ENCODE measurements around the gene HHAT.
"Not testable (repeated sequence)": the region's sequence is repeated elsewhere in the genome, so short reads cannot be mapped to it uniquely, and the experiment has no call there.

HHAT gene

GRCh38 chr1:210315529-210315928, 13.2 kb upstream of the HHAT start:
- DNase-seq = no peak

GRCh38 chr1:210321131-210321530, 7.6 kb upstream of the HHAT start:
- no peak for DNase-seq

GRCh38 chr1:210321552-210321951, 7.2 kb upstream of the HHAT start:
- no peak for DNase-seq

- no peak for DNase-seq
Measured at GRCh38 chr1:210323957-210324356, 4.7 kb upstream of the HHAT start.

DNA sequence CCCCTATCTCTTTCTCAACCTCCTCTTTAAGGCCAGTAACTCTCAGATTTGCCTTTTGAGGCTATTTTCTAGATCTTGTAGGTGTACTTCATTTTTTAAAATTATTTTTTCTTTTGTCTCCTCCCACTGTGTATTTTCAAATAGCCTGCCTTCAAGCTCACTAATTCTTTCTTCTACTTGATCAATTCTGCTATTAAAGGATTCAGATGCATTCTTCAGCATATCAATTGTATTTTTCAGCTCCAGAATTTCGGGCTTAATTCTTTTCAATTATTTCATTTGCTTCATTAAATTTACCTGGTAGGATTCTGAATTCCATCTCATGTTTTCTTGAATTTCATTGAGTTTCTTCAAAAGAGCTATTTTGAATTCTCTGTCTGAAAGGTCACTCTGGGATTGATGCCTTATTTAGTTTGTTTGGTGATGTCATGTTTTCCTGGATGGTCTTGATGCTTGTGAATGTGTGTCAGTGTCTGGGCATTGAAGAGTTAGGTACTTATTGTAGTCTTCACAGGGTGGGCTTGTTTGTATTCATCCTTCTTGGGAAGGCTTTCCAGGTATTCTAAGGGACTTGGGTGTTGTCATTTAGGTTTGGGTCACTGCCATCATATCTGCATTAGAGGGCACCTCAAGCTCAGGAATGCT, 3.6 kb upstream of the HHAT start:
- DNase-seq = no peak

DNA sequence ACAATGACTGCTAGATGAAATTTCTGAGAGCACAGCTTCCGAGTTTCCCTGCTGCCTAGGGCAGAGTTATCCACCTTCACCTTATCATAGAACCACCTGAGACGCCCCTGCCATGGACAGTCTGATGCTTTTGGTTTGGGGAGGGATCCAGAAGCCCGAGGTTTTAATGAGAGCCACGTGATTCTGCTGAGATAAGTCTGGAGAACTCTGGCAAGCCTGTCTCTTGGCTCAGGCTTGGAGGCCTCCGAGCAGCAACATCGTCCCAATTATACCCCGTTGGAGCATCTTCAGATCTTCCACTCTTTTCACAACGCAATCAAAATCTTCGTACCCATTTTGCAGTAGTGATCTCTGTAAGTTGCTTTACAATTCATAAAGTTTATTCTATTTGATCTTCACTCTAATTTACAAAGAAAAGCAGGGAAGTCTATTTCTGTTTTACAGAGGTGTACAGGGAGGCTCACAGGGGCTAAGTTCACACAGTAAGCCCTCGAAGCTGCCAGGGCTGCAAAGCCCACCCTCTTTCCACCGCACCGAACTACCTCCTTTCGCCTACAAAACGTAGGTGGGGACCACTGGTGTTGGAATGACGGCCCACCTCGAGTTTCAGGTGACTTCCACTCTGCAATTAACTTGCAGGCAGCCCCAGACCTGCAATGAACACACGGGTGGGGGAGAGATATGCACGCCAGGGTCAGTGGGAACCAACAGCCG, 513 bp upstream of the HHAT start:
- no peak for DNase-seq

DNA sequence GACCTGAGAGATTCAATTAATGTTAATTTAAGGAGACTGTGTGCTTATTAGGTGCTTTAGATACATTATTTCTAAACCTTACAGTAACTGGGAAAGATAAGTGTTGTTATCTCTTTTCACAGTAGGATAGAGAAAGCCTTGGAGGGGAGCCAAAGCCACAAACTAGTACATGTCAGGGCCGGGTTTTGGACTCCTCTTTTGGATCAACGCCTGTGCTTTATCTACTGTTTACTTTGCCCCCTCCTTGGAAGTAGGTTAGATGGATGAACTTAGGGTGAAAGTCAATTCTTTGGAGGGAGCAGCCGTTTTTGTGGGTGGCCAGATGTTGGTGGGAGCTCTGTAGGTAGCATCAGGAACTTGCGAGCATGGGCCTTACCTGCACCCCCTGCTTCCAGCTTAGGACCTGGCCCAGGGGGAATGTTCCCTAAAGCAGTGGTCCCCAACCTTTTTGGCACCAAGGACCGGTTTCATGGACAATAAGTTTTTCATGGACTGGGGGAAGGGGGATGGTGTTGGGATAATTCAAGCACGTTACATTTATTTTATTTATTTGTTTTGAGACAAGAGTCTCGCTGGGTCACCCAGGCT, 1.7 kb downstream of the HHAT start:
- no peak for DNase-seq

- DNase-seq = no peak
Measured at GRCh38 chr1:210332233-210332632, 3.5 kb downstream of the HHAT start.

DNA sequence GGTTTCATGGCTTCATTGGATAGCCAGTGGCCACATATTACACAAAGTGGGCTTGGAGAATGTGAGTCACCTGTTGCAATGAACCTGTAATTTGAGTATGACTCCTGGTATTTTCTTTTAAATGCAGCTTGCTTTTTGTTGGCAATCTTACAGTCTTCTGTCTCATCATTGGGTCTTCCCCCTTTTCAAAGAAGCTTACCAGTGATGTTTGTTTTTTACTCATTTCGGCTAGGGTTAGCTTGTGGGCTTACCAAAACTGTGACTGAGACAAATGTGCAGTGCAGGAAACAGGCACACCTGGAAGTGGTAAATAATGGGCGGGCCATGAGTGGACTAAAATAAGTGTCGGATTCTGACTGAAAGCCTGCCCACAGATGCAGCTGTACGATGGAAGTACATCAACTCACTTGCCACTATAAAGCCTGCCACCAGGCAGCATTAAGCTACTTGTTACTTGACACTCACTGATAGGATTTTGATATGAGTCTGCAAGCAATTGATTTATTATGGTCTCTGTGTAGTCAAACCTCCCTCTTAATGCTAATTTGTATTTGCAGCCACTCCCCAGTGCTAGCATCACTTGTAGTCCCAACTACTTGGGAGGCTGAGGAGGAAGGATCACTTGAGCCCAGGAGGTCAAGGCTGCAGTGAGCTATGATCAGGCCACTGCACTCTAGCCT, 4.2 kb downstream of the HHAT start:
- DNase-seq = no peak

- no peak for DNase-seq
Measured at GRCh38 chr1:210335001-210335400, 6.3 kb downstream of the HHAT start.

- no peak for DNase-seq
Measured at GRCh38 chr1:210336362-210336761, 7.7 kb downstream of the HHAT start.

DNA sequence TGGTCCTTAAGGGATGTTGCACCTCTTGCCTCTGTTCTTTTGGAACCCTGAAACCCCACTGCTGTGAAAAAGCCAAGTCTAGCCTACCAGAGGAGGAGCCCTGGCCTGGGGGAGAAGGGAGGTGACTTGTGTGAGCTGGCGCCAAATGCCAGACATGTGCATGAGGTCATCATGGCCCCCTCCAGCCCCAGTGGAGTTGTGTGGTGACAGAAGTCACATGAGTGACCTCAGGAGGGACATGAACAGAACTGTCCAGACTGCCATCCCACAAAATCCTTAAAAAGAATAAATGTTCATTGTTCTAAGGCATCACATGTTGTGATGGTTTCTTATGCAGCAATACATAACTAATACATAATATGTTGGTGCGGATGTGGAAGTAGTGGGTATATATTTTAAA, 10.8 kb downstream of the HHAT start:
- no peak for DNase-seq

DNA sequence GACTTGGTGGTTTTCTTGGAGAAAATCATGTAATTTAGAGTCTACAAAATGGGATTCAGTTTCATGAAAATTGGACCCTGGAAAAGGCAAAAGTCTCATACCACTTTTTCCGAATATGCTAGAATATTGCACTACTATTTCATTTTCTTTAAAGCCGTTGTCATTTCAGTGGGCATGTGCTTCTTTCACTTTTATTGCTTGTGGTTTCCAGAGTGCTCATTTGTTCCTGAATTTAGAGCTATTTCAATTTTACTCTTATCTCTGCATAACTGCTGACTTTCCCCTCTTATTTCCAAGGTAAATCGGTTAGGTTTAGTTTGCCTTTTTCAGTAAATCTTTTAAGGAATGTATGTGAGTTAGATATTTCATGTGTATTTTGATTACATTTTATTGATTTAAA, 11.6 kb downstream of the HHAT start:
- DNase-seq = no peak

DNA sequence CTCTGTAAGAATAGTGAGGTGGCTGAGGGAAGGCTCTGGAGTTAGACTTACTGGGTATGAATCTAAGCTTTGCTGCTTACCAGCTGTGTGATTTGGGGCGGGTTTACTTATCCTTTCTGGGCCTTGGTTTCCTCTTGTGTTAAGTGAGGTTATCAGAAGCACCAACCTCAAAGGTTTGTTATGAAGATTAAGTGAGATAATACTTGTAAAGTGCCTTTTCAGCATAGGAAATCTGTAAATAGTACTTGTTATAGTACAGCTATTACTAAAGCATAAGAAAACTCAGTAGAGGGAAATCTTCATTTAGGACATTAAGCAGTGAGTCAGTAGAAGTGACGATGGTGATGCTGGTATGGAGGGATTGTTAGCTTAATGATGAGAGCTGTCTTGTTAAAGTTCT, 12.1 kb downstream of the HHAT start:
- no peak for DNase-seq

- DNase-seq = no peak
Measured at GRCh38 chr1:210342986-210343780, 14.5 kb downstream of the HHAT start.

GRCh38 chr1:210344706-210345105, 16.0 kb downstream of the HHAT start:
- DNase-seq = no peak

GRCh38 chr1:210347112-210347511, 18.4 kb downstream of the HHAT start:
- no peak for DNase-seq

DNA sequence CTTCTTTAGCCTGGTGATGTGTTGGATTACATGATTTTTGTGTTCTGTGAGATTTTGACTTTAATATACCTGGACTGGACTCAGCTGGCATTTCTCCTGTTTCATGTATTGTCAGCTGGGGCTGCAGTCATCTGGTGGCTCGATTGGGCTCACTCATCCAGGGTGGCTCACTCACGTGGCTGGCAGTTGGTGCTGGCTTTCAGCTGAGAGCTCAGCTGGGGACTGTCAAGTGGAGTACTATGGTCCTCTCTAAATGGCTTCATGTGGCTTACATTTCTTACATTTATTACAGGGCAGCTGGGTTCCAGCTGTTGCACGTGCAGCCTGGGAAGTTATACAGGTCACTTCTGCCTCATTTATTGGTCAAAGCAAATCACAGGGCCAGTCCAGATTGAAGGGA, 22.8 kb downstream of the HHAT start:
- DNase-seq = no peak

GRCh38 chr1:210352575-210352974, 23.9 kb downstream of the HHAT start:
- no peak for DNase-seq

DNA sequence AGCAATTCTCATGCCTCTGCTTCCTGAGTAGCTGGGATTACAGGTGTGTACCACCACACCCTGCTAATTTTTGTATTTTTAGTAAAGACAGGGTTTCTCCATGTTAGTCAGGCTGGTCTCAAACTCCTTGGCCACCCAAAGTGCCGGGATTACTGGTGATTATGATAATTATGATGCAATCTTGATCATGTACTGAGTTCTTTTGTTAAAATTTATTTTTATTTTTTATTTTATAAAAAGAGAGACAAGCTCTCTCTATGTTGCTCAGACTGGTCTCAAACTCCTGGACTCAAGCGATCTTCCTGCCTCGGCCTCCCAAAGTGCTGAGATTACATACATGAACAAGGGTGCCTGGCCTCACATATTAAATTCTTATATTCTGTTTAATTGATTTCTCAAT, 25.6 kb downstream of the HHAT start:
- not testable (repeated sequence) for DNase-seq

GRCh38 chr1:210358626-210359025, 29.9 kb downstream of the HHAT start:
- DNase-seq = no peak

DNA sequence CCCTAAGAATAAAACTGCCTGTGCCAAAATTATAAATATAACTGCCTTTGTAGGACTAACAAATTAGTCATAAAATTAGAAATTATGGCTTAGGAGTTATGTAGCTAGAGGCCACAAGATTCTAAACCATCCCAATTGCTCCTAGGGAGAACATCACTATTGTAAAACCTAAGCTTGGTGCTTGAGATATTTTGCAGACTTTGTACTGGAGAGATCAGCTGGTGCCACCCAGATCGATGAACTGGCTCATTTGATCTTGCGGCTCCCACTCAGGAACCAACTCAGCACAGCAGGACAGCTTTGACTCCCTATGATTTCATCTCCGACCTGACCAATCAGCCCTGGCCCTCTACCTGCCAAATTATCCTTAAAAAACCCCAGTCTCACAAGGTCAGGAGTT, 30.6 kb downstream of the HHAT start:
- no peak for DNase-seq

GRCh38 chr1:210360852-210361477, 32.3 kb downstream of the HHAT start:
- DNase-seq = no peak

Data from NCI-H1694 (cell line).